ENCODE measurements around the gene POFUT2.

The POFUT2 gene

DNA sequence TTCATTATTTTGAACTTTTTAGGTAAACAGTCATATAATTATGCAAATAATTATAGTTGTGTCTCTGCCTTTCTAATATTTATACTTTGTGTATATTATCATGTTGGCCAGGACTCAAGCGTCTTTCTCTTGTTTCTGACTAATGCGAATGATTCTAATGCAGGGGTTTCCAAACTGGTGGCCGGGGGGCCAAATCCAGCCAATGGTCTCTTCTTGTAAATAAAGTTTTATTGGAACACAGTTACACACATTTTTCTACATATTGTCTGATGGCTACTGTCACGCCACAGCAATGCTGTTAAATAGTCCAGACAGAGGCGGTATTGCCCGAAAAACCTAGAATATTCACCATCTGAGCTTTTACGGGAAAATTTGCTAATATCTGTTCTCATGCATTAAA is 8.9 kb upstream of the POFUT2 start:
- no peak for DNase-seq

DNA sequence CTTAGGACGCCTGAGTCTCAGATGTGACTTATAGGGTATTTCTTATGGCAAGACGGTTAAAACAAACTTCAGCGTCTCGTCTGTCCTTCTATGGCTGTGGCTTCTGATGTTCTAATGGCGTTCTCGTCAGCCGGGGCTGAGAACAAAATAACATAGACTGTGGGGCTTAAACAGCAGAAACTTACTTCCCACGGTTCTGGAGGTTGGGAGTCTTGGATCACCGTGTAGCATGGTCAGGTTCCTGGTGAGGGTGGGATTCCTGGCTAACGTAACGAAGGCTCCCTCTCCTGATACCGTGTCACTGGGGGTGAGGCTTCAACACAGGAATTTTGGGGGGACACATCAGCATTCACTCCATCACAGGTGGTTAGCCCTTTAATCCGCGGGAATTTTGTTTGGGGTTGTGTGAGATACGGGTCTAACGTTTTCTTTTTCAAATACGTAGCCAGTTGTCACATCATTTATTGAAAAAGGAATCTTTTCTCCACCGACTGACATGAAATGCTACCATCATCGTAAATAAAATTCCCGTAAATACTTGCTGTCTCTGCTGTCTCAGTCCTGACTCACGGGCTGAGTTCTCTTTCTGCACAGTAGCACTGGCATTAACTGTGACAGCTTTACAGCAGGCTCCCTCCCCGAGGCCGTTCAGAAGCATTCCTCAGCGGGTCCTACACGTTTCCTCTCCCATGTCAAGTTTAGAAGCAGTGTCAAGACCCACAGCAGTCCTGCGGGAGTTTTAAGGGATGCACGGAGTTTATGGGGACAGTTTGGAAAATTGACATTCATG is 8.1 kb upstream of the POFUT2 start:
- no peak for DNase-seq

DNA sequence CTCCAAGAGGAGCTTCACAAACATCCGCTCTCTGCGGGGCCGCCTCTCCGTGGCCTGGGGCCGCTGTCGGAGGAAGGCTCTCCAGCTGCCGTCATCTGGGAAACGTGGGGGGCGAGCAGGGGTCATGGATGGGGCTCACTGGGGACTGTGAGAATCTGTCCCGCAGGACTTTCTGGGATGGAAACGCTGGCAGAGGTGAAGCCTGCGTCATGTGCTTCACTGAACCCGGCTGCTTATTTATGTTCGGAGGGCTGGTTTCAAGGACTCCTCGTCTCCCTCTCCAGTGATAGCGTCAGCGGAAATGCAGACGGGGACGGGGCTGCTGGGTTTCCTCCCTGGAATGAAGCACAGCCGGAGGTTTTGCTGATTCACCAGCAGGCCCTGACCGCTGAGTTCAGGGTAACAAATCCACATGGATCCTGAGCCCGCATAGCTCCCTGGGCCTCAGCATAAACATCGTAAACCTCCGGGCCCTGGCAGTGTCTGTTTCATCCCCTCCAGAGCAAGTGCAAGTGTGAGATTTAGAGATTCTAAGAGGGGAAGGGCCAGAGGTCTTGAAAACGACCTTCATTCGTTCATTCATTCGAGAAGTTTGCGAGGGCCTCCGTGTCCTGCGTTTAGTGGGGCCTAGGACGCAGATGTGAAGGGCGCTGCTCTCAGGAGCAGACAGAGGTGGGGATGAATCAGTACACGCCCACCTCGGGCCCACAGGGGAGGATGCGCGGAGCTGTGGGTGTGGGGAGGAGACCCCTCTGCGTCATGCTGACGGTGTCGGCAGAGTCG is 7.0 kb upstream of the POFUT2 start:
- DNase-seq = peak; percentile 82

DNA sequence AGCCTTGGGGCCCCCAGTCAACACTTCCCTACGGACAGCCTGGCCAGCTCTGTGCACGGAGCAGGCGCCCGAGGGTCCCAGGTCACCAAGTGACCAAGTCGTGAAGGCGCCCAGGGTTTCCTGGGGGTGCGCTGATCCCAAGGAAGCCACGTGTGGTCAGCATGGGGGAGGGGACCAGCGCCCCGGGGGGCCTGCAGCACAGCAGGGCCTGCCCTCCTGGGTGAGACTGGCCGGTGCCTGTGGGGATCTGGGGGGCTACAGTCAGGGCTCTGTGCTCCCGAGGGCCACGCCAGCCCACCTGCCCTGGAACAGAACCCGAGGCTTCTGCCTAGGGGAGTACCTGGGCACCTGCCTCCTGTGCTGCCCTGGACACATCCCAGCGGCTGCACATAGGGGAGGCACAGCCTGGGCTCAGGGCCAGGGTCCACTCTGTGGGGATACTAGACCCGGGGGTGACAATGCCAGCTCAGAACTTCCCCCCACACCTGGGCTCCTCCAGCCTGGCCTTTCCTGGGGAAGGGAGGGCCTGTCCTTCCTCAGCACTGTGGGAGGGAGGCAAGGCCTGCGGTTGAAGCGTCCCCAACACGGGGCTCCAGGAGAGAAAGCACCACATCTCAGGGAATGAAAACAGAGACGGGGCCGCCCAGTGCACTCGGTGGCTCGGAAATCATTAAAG is 6.2 kb upstream of the POFUT2 start:
- peak; percentile 53 for DNase-seq

DNA sequence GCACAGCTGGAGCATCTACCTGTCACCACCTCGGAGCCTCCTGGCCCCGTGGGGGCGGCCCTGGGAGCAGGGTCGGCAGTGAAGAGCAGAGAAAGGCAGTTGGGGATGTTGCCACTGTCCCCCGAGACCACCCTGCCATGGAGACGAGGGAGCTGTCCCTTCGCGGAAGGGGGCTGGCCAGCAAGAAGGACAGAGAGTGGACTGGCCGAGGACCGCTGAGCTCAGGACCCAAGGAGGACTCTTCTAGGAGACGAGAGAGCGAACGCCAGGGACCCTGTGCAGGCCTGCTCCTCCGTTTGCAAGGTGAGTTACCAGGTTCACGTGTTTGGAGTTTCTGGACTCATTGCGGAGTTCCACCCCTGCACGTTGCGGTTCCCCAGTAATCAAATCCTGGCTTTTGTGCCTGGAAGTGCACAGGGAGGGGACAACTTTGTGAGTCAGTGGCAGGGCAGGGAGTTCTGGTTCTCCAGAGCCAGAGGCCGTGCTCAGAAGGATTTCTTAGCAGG is 5.6 kb upstream of the POFUT2 start:
- DNase-seq = no peak

DNA sequence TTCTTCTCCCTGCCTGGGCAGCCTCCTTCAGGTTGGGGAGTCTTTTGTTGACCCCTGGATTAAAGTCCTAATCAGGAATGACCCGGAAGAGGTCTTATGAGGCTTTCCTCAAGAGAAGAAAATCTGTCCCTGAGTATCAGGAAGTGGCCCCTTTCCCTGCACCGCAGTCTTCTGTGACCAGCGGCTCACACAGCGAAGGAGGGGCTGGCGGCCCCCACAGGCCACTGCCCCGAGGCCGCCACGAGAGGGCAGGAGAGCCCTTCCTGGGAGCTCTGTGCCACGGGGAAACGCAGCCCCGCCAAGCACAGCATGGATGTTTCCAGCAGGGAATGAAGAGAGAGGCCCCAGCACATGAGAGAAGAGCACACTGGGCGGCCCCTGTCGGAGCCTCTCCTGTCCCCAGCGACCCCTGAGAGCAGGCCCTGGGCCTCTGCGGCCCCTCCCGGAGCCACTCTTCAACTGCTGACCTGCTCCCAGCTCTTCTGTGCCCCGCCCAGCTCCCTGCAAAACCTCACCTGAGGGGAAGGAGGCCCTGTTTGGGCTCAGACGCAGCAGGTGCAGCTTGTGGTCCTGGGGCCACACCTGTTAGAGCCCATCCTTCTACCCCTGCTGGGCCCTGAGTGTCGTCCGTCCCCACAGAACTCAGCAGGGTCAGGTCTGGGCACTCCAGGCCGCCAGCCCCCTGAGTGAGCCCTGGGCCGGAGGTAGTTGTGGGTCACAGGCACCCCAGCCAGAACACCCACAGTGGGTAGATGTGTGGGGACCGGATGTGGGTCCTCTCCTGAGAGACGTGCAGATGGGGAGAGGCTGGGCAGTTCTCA is 4.9 kb upstream of the POFUT2 start:
- DNase-seq = peak; percentile 78

DNA sequence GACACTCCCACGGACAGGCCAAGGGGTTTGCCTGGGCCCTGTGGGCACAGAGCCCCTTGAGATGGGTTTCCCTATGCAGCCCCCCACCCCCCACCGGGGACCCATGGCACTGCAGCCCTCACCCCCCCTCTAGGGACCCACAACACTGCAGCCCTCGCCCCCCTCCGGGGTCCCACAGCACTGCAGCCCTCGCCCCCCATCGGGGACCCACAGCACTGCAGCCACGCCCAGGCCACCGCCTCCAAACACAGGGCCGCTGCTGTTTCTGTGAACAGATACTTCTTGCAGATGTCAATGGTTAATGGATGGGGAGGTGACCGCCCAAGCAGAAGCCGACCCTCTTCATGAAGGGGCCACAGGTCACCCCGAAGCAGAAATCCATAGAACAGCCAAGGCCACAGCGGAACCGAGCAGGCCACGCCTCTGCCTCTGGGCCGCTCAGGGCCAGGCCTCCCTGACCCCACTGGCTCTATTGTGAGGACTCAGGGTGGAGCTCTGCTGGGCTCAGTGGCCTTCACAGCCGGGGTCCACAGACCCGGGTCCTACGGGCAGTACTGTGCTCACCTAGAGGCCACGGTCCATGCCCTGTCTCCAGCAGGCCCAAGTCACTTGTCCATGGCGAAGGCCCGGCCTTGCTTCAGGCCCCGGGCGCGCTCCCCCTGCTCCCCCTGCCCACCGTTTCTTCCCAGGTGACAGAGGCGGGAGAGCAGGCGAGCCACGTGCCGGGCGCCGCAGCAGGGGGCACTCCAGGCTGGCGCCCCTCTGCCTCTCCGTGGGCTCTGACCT is 4.1 kb upstream of the POFUT2 start:
- no peak for DNase-seq

DNA sequence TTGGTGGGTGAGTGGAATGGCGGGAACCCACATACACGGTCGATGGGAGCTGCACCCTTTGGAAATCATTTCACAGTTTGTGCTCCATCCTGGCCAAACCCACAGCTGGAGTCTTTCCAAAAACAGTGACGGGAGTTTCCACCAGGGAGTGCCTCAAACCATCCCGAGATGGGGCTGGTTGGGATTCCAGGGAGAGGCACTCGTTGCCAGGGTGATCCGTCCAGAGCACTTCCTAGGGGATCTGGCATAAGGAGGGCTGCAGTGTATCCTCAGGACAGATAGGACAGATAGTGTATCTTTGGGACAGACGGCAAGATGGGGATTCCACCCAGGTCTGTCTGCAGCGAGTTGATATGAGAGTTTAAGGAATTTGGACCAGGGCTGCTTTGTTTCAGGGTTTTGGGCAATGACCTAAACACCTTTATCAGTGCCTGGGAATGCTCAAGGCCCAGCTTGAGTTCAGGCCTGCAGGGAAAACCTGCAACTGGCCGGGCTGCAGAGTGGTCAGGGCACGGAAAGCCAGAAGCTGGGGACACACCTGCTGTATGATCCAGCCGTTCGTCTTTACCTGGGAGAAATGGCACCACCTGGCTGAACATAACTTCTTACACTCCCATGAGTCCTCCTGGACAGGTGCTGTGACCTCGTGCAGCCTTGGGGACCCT is 3.4 kb upstream of the POFUT2 start:
- no peak for DNase-seq

DNA sequence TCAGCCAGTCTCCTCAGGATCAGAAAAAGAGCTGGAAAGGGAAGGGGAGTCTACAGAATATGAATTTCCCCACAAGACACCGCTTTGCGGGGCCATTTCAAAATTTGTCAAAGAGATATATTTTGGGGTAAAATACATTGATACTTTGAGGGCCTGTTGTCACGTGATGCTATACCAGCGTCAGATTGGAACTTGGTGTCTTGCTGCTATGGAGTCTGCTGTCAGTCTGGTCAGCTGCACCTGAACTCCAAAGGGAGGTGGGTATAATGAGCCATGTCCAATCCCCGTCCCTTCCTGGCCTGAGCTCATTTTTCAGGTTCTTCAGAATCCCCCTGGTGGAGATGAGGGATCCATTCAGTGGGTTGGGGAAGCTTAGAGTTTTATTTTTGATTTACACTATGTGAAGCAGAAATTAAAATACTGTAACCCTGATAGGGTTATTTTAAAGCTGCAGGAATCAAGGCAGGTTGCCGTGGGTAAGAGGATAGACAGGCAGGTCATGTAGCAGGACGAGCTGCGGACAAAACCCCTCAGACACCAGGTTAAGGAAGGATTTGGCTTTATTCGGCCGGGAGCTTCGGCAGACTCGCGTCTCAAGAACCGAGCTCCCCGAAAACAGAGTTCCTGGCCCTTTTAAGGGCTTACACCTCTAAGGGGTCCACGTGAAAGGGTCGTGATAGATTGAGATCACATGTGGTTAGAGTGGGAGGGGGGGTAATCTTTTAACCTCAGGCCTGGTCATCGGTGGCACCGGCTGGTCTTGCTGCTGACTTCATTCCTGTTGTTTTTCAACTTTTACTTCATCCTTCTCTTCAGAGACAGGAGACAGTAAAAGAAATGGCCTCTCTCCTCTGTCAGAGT is 2.2 kb upstream of the POFUT2 start:
- DNase-seq = no peak

DNA sequence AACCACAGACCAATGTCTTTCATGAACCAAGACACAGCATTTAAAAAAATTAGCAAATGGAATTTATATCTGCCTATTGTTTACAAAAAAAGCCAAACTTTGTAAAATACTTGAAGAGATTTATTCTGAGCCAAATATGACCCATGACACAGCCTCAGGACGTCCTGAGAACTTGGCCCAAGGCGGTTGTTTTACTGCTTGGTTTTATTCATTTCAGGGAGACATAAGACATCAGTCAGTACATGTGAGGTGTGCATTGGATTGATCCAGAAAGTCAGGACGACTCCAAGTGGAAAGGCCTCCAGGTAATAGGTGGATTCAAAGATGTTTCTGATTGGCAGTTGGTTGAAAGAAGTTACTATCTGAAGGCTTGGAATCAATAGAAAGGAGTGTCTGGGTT is 1.4 kb upstream of the POFUT2 start:
- DNase-seq = no peak

DNA sequence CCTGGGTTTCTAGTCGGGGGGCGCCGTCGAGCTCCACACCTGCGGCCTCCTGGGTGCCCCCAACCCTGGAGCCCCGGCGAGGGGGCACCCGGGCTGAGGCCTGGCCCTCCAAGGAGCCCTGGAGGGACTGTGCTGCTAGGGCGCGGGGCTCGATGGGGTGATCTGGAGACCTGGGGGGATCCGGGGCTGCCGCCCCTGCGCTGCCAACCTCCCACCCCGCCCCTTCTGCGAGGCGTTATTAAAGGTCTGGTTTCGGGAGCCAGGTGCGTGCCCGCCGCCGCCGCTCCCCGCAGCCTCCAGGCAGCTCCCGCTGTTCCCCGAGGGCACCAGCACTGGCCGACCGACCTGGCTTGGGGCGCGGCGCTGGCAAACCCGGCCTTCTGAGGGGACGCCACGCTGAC is 746 bp upstream of the POFUT2 start:
- peak; percentile 3 for DNase-seq

DNA sequence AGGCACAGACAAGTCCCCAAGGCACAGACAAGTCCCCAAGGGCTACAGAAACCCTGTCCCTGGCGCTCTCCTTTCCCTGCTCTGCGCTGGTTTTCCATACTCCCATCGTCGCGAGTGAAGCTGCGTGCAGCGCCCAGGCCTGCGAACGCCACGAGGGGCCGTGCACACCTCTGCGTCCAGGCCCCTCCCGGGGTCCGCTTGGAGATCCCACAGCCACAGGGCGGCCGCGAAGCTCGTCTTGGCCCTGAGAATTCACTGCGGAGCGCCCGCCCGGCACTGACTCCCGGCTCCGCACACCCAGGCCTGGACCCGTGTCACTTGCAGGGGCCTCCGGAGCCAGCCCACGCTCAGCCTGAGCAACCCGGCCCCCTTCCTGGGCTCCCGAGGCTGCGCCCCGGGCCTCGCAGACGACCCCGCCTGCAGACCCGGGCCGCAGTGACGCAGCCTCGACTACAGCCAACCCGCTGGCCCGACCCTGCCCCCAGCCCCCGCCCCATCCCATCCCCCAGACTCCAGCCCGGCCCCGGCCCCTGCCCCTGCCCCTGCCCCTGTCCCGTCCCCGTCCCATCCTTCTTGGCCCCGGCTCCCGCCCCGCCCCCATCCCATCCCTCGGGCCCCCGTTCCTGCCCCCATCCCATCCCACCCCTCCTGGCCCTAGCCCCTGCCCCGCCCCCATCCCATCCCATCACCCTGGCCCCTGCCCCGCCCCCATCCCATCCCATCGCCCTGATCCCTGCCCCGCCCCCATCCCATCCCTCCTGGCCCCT is 841 bp downstream of the POFUT2 start:
- no peak for DNase-seq

DNA sequence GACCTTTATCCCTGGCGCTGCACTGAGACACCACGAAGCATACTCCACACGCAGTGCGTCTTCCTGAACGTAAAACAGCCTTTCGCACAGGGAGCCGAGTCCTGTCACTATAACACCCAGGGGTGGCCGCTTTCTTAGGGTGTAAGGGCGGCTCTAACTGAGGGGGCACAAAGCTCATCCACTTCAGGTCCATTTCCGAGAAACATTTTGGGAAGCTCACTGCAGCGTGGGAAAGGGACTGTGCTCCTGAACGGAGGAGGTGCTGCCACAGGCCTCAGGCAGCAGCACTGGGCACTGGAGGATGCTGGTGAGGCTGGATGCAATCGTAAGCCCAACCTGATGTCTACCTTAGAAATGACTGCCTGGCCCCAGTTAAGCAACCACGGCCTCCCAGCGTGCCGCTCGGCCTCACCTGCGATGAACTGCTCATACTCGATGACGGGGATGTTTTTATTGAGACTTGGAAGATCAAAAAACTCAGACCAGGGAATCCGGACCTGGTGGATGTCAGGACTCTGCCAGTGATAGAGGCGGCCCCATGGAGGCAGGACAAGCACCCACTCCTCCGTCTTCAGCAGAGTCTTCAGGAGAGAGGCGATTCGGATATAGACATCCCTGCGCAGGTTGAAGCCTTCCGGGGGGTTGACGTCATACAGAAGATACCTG is 2.3 kb downstream of the POFUT2 start:
- no peak for DNase-seq

DNA sequence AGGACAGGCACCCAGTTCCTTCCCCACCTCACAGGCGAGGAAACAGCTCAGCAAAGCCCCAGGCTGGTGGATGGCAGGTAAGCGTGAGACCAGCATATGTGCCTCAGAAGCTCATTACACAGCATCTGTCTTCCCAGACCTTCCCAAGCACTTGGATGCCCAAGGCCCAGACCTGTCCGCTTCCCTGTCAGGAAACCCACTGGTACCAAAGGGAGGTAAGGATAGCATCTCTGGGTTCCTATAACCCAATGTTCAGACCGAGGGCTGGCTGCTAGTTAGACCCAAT is 3.3 kb downstream of the POFUT2 start:
- DNase-seq = no peak

DNA sequence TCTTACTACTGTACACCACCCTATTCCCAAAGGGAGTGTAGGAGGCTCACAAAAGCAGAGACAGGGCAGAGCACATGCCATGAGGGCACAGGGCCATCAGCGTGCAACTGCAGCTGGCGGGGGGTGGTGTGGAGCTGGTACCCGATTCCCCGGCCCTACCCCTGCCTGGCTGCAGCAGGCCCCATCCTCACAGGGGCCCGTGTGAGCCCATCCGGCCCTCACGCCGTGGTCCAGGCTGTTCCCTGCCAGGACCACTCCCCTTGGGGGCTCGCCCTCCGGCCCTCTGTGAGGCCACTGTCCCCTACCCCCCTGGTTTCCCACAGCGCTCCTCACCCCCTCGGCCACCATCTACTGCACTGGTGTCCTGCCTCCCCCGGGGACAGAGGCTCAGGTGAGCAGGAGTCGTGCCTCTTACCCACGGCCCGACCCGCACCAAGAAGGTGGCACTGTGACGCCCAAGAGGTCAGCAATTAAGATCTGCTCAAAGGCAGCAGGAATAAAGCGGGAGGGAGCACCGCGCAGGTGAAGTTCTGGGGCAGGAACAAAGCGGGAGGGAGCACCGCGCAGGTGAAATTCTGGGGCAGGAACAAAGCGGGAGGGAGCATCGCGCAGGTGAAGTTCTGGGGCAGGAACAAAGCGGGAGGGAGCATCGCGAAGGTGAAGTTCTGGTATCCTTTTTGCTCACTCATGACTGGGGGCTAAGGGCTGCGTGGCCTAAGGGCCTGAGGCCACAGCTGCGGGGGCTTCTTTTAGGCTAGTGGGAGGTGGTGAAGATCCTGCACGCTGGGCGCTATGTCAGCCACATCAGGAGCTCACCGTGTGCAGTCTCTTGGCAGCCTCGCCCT is 3.9 kb downstream of the POFUT2 start:
- no peak for DNase-seq

DNA sequence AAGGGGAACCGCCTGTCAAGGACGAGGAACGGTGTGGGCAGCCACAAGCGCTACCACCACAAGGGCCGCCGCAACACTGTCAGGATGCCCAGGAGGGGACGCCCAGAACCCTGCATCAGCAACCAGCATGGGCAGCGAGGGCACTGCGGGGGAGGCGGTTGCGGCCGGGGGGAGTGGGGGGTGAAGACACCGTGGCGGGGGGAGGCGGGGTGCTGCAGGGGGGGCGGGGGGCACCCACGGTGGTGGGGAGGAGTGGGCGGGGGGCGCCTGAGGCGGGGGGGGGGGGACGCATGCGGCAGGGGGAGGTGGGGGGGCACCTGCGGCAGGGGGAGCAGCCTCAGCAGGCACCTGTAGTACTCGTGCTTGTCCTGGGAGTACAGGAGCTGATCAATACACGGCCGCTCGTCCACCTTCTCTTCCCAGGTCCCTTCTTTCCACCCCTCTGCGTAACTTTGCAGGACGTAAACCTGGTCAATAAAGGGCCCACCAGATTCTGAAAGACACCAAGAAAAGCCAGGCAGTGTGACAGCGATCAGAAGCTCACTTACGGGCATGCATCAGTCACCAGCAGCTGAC is 4.6 kb downstream of the POFUT2 start:
- DNase-seq = no peak

DNA sequence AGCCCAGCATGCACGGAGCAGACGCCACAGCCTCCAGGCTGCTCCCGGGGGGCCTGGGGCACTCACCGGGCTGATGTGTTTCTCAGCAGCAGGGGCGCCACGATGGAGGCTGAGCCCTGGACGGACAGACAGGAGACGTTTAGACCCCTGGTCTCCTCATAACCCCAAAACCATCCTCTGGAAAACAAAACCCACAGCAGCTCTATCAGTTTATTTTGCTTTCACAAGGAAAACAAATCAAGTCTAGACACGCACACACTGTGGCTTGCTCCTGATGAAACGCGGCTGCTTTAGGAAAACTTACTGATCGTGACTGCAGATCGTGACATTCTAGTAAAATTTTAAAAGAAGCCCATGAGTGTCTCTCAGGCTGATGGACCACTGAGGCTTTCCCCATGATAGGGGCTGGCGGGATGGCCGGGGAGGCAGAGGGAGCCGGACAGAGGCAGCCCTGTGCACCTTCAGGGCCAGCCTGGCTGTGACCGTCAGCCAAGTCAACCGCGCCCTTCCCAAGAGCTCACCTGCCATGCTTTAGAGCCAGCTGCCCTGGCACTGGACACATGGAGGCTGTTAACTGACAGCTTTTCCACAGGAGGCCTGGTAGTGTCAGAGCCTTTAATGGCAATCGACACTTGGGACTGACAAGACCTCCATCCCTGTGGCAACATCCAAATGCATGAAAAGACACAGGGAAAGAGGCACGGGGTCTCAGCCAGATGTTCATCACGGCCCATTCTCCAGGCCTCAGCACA is 5.2 kb downstream of the POFUT2 start:
- DNase-seq = no peak

Measured in DMS79 treated with DMSO at 0.1 percent for 48 hours (cell line).